ENCODE results near the gene ICAM2. TPM values are rescaled to one million over a fixed set of nuclear protein-coding genes. Genes with fewer than 3 reads are reported as not detected.

Gene ICAM2
- total RNA-seq, 1 donor from 2014 or later, result 70.5 TPM

DNA sequence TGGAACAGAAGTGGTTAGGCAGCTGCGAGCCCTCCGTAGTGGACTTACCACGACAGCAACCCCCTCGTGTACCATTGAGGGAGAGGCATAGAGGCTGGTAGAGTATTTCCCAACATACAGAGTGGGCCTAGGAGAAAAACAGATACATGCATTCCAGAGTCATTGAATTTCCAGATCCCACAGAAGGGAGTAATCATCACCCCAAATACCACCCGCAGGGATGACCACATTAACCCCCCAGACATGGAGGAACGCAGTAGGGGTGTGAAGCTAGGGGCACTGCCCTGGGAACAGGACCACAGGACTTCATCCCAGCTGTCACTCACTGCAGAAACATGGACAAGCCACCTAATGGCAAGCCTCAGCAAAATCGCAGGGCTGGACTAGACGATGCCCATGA is 44.7 kb upstream of the ICAM2 start:
- TF ChIP-seq, protein P1, sequence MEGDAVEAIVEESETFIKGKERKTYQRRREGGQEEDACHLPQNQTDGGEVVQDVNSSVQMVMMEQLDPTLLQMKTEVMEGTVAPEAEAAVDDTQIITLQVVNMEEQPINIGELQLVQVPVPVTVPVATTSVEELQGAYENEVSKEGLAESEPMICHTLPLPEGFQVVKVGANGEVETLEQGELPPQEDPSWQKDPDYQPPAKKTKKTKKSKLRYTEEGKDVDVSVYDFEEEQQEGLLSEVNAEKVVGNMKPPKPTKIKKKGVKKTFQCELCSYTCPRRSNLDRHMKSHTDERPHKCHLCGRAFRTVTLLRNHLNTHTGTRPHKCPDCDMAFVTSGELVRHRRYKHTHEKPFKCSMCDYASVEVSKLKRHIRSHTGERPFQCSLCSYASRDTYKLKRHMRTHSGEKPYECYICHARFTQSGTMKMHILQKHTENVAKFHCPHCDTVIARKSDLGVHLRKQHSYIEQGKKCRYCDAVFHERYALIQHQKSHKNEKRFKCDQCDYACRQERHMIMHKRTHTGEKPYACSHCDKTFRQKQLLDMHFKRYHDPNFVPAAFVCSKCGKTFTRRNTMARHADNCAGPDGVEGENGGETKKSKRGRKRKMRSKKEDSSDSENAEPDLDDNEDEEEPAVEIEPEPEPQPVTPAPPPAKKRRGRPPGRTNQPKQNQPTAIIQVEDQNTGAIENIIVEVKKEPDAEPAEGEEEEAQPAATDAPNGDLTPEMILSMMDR (IDR thresholded peaks at IDR 0.05), result no peak
- ATAC-seq, result no peak
- peaks cover 7% of the 10 kb centered on the region for H3K9me3 ChIP-seq
- no peaks in the 10 kb centered on the region for H3K4me1 ChIP-seq
- H3K36me3 ChIP-seq, result peaks cover 70% of the 10 kb centered on the region
- H3K27ac ChIP-seq, result no peak overlapping the region
- DNase-seq, result no peak
- H3K27me3 ChIP-seq, result no peaks in the 10 kb centered on the region
- H3K4me3 ChIP-seq, result peak overlapping the region; percentile 6
- intact Hi-C loops (cut with DNase I), result no loop called here

DNA sequence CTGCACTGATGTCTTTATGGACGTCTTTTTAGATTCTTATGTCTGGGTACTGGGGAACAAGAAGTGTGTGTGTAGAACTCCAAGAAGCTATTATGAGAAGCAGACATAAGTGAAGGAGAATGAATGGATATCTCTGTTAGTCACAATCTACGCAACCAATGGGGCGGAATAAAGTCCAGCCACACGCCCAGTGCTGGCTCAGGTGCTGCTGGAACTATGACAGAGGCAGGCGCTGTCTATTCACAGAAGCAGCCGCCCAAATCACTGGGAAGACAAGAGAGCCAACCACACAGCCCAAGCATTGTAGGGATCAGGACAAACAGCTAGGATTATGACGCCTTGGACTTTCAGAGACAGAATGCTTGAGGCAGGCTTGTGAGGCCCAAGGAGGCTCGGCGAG is 43.9 kb upstream of the ICAM2 start:
- ATAC-seq (no peak), DNase-seq (no peak)
- intact Hi-C loops (cut with DNase I), result no loop called here
- H3K4me1 ChIP-seq, result no peaks in the 10 kb centered on the region
- TF ChIP-seq, protein P1 (IDR thresholded peaks at IDR 0.05), result no peak
- peak overlapping the region; percentile 6 for H3K4me3 ChIP-seq
- H3K36me3 ChIP-seq, result peaks cover 70% of the 10 kb centered on the region
- H3K27ac ChIP-seq, result no peak overlapping the region
- peaks cover 4% of the 10 kb centered on the region for H3K9me3 ChIP-seq
- H3K27me3 ChIP-seq, result no peaks in the 10 kb centered on the region

DNA sequence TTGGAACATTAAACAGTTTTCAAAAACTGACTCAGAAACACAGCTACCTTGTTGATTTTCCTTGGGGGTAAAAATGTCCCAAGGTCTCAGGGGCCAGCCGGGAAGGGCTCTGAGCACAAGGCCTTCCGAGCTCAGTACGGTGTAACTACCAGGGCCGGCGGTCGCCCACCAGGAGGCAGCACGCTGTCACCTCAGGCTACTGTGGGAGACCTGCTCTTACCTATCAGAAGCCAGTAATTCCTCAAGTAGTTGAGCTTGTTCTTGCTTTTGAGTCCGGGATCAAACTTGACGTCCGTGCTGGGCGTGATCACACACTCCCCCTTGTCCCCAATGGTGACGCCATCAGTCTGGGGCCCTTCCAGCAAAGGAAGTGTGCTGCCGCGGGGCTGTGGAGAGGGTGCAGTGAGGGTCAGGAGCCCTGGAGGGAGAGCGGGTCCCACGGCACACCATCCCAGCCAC is 43.4 kb upstream of the ICAM2 start:
- H3K4me1 ChIP-seq, result no peaks in the 10 kb centered on the region
- H3K27ac ChIP-seq, result no peak overlapping the region
- intact Hi-C loops (cut with DNase I), result no loop called here
- H3K4me3 ChIP-seq, result peak overlapping the region; percentile 6
- peaks cover 70% of the 10 kb centered on the region for H3K36me3 ChIP-seq
- H3K27me3 ChIP-seq, result no peaks in the 10 kb centered on the region
- TF ChIP-seq, protein P1 (IDR thresholded peaks at IDR 0.05), result peak; percentile 61
- DNase-seq (peak; percentile 93), ATAC-seq (peak; percentile 94)
- H3K9me3 ChIP-seq, result no peaks in the 10 kb centered on the region

DNA sequence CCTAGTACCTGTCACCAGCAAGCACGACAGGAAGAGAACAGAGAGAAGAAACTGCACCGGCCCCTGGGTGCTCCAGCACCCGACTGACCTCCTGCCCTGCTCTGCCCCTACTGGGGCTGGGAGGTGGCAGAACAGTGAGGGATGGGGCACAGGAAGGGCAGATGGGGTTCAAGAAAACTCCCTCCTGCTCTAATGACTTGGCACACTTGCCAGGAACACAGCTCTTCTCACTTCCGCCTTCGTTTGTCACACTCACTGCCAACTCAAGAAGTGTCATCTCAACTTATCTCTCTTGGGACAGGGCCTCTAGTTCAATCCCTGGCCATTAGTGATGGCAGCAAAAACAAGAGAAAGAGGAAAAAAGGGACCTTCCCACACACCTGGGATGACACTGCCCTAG is 42.7 kb upstream of the ICAM2 start:
- Histone ChIP-seq H3K9me3 (no peaks in the 10 kb centered on the region), H3K27ac (no peak overlapping the region), H3K36me3 (peaks cover 69% of the 10 kb centered on the region), H3K27me3 (no peaks in the 10 kb centered on the region), H3K4me3 (no peak overlapping the region), H3K4me1 (no peaks in the 10 kb centered on the region)
- DNase-seq (no peak), ATAC-seq (peak; percentile 13)
- intact Hi-C loops (cut with DNase I), result no loop called here
- TF ChIP-seq, protein P1 (IDR thresholded peaks at IDR 0.05), result no peak

DNA sequence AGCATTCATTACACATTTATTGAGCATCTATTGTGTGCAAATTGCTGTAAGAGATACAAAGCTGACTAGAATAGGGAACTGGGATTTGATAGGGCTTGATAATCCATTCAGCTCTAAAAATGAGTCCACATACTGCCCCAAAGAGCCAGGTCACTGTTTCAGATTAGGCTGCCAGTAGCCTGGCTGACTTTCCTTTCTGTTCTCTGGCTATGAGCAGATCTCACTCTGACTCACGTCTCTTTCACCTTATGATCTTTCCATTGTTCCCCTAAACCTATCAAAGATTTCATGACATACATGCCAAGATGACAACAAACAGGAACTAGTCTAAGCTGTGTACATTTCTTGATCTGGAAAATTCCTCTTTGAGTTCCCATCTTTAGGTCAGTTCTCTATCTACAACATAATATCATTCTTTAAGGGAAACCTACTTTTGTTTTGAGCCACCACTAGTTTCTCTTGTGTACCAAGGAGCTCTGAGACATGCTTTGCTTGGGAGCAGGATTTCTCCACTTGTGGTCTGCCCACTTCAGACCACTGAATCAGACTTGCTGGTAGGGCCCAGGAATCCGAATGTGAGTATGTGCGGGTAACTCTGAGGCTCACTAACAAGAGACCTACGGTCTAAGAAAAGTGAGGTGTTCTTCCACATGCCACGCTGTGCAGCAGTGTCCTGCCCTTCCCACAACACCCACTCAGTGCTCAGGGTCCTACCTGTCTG is 40.9 kb upstream of the ICAM2 start:
- TF ChIP-seq, protein P1 (IDR thresholded peaks at IDR 0.05), result no peak
- no peaks in the 10 kb centered on the region for H3K9me3 ChIP-seq
- H3K4me3 ChIP-seq, result no peak overlapping the region
- intact Hi-C loops (cut with DNase I), result no loop called here
- DNase-seq (no peak), ATAC-seq (no peak)
- no peak overlapping the region for H3K27ac ChIP-seq
- H3K4me1 ChIP-seq, result no peaks in the 10 kb centered on the region
- H3K27me3 ChIP-seq, result no peaks in the 10 kb centered on the region
- H3K36me3 ChIP-seq, result peaks cover 73% of the 10 kb centered on the region

Data from upper lobe of right lung (tissue), 1 donor.